Regular cardiac myocyte (primary cell): Measurements from ENCODE around the gene DNAJC2. TPM values are rescaled to one million over a fixed set of nuclear protein-coding genes. Genes with fewer than 3 reads are reported as not detected.

ENCODE experiments used
- total RNA-seq: library from RNA; depleted of rRNA; stranded (reverse); fragments of >200 nt; gene quantifications from 2 replicates; pipeline ENCODE4 v1.2.3, GENCODE V29; 2014

DNAJC2 gene
- total RNA-seq = 16.3 and 22.8 TPM in 2 replicates

DNA sequence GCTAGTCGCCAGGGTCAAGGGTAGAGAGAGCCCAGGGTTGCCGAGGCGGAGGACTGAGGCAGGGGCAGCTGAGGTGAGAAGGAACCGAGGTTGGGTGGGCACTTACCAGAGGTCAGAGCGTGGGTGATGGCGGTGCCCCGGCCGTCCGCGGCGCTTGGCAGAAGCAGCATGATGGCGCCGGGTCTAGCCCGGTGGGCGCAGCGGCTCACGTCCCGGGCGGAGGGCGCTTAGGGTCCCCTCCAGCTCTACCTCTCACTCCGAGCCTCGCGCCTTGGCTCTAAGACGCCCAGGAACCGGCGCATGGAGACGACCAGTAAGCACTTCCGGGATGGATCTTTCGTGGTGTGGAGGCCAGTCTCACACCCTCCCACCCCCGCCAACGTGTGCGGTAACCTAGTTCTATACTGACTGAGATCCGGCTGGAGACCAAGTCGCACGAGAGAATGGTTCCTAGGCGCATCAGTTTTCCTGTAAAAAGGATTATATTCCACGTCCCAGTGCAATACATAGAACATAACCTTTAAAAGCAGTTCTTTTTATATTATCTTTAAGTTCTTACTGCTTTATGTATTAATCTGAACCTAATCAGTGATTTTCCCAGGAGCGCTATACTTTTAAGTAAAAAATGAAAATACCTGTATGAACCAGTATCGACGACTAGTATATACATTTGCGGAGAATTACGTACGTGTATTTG lies at the start of gene DNAJC2:
Gene DNAJC2, minus strand, starts transcription at position 315 of the 697 bp plus-strand sequence. Its CDS starts 145 bp downstream, at position 170.

DNA sequence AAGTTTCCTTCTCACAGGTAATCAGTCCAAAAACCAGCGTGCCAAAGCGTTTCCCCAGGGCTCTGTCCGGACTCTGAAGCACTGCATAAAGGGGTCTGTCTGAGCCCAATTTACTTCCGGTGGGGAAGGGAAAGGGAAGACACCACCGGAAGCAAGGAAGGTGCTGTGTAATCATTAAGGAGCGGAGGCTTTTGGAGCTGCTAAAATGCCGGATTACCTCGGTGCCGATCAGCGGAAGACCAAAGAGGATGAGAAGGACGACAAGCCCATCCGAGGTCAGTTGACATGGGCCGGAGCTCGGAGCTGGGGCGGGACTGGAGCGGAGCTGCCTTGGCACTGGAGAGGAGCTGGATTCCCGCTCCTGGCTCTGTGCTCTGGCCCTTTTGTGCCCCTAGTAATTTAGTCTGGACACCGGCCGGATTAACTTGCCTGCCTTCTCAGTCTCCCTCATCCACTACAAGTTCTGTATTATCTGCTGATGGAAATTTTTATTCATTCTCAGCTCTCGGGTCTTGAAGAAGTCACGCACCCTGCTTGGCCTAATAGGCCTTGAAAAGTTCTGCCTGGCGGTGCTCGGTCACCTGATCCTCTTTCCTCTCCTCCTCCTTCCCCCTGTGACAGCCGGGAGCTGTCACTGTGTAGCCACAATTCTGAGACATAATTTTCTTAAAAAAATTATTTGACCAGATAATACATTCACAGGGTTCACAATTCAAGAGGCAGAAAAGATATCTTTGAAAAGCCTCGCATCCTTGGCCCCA lies 3.1 kb upstream of the DNAJC2 start, which contains the start of gene PSMC2:
Gene PSMC2, plus strand, starts transcription at position 137 of the 761 bp plus-strand sequence. Its CDS starts 69 bp downstream, at position 206.

DNA sequence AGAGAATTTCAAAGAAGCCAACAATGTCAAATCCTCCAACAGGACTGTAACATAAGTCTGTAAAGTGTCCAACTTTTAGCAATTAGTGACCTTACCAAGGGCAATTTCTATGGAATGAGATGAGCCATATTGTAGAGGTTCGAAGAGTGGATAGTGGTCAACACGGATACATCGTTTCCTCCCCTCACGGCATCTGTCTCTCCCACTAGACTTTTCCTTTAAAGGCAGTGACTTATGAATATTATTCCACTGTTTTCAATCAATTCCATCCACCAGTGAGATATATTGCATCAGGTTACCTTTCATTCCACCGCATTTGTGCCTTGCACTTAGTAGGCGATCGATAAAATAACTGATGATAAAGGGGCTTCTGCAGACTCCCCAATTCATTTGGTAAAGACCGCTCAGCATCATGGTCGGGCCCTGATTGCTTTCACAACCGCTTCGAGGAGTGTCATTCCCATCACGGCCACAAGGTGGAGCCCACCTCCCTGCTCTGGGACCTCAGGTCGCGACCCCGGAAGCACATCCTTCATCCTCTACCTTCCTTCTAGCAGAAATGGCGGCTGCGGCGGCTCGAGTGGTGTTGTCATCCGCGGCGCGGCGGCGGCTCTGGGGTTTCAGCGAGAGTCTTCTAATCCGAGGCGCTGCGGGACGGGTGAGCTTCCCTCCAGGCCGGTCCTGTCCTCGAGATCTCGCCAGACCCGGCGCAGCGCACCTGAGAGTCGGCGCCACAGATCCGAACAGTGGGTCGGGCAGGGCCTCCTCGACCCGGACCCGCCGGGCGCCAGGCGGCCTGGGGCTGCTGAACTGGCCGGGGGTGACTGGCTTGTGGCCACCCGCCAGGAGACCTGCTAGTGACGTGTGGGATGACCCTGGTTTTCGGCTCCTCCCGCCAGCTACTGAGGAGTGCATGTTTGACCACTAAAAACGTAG lies 47.4 kb downstream of the DNAJC2 start, which contains the start of gene PMPCB:
Gene PMPCB, plus strand, starts transcription at position 535 of the 936 bp plus-strand sequence. Its CDS starts 25 bp downstream, at position 560.

Other genes starting within 250 kb of the DNAJC2 start
- gene NAPEPLD, start 195.7 kb downstream of the DNAJC2 start, total RNA-seq = 11.9 and 12.7 TPM in 2 replicates
- gene PMPCB, start 47.3 kb downstream of the DNAJC2 start, total RNA-seq = 61.7 and 63.8 TPM in 2 replicates
- 219 and 322 TPM in 2 replicates for gene PSMC2, start 2.9 kb upstream of the DNAJC2 start, total RNA-seq
- not detected in 2 replicates for gene SLC26A5, start 101.4 kb upstream of the DNAJC2 start, total RNA-seq